HepG2 (cell line): ENCODE results near the gene RAI14. TPM values are rescaled to one million over a fixed set of nuclear protein-coding genes. Genes with fewer than 3 reads are reported as not detected.

Experiments
- ATAC-seq: fragments of 200-7000 bp; cut with Tn5 transposase; 3 replicates; pipeline ENCODE4 v1.9.1; 2020; ENCODE audit warnings: mild to moderate bottlenecking, moderate library complexity
- BruUV-seq: library from RNA; stranded (reverse); fragments of 400-500 nt; replicated peaks from 2 replicates; lab custom pipeline; 2021; lab: Mats Ljungman, UMichigan
- CTCF ChIA-PET: fragments of 300-600 bp; formaldehyde crosslinking; extraction: SDS; loops from one replicate; lab custom pipeline; 2021; ENCODE audit warnings: low total read pairs, inconsistent platforms, low intra/inter-chr PET ratio; lab: Yijun Ruan, JAX
- POLR2A ChIA-PET: fragments of 350-600 bp; sonication (Branson Sonifier 250); formaldehyde crosslinking; loops from one replicate; lab custom pipeline; 2020; ENCODE audit warnings: antibody characterized with exemption, inconsistent platforms; lab: Yijun Ruan, JAX
- DNase-seq: peaks from one replicate; pipeline ENCODE4 v3.0.0-alpha.2; 2015; ENCODE audit warnings: low spot score
- FAIRE-seq: peaks from 3 replicates; lab custom pipeline; 2011; peaks lifted over from hg19 to GRCh38; lab: Jason Lieb, UNC
- H2AFZ ChIP-seq: one replicate; pipeline ENCODE4 v1.6.1; 2011; ENCODE audit warnings: low read length, inconsistent platforms
- H3K27ac ChIP-seq: fragments of 300-600 bp; 3 replicates; pipeline ENCODE4 v1.8.0; 2011; ENCODE audit warnings: mixed run types, mild to moderate bottlenecking, mixed read lengths, low read length, inconsistent platforms; ENCODE audit not compliant: insufficient read depth; ENCODE audit errors: extremely low read length
- H3K27me3 ChIP-seq, 2 experiments: fragments of 200-600 bp in 1 of 2; 2 replicates in 1 of 2; 3 replicates in 1 of 2; pipeline versions ENCODE4 v1.6.0 to v1.8.0; 2011; ENCODE audit warnings: low read length in 2 of 2, mild to moderate bottlenecking in 2 of 2, moderate library complexity in 2 of 2, inconsistent platforms in 1 of 2; ENCODE audit not compliant: insufficient read depth in 2 of 2, control insufficient read depth in 1 of 2
- H3K36me3 ChIP-seq, 2 experiments: fragments of 200-600 bp in 1 of 2; replicated peaks in 1 of 2; 2 replicates in 1 of 2; 3 replicates in 1 of 2; pipeline versions ENCODE4 v1.5.1 to v1.8.0; 2011; ENCODE audit warnings: low read length in 2 of 2, inconsistent platforms in 1 of 2; ENCODE audit not compliant: insufficient read depth in 2 of 2, control insufficient read depth in 1 of 2
- H3K4me1 ChIP-seq: 2 replicates; pipeline ENCODE4 v1.5.1; 2012; ENCODE audit warnings: low read length, inconsistent platforms; ENCODE audit not compliant: insufficient read depth
- H3K4me2 ChIP-seq: 2 replicates; pipeline ENCODE4 v1.6.0; 2011; ENCODE audit warnings: low read depth, low read length, inconsistent platforms
- H3K4me3 ChIP-seq, 3 experiments: fragments of 200-600 bp in 1 of 3; sonication (generic), shearing (Covaris generic) in 1 of 3; replicated peaks in 1 of 3; 2 replicates each; pipeline ENCODE4 v1.5.1; 2011 to 2016; ENCODE audit warnings: low read length in 3 of 3, inconsistent platforms in 2 of 3, low read depth in 2 of 3, mild to moderate bottlenecking in 2 of 3, control low read depth in 1 of 3, mixed read lengths in 1 of 3; ENCODE audit not compliant: insufficient read depth in 1 of 3
- H3K79me2 ChIP-seq: one replicate; pipeline ENCODE4 v1.6.1; 2011; ENCODE audit warnings: low read length, inconsistent platforms; ENCODE audit not compliant: insufficient read depth
- H3K9ac ChIP-seq: 2 replicates; pipeline ENCODE4 v1.6.0; 2011; ENCODE audit warnings: mild to moderate bottlenecking, low read depth, low read length, inconsistent platforms; ENCODE audit not compliant: insufficient read depth
- H3K9me3 ChIP-seq: 2 replicates; pipeline ENCODE4 v1.5.1; 2012; ENCODE audit warnings: mild to moderate bottlenecking, low read length
- H4K20me1 ChIP-seq: 2 replicates; pipeline ENCODE4 v1.6.0; 2011; ENCODE audit warnings: inconsistent platforms, mild to moderate bottlenecking, low read length, moderate library complexity; ENCODE audit not compliant: insufficient read depth
- ARNT ChIP-seq: fragments of 450-650 bp; IDR thresholded peaks from 2 replicates; pipeline ENCODE4 v1.6.1; 2017
- JARID2 ChIP-seq: sonication (generic); formaldehyde crosslinking; IDR thresholded peaks from 2 replicates; pipeline ENCODE4 v1.8.1; 2023; ENCODE audit warnings: missing genetic modification reagents, inconsistent platforms; ENCODE audit not compliant: insufficient replicate concordance
- MATR3 ChIP-seq: sonication (generic); formaldehyde crosslinking; IDR thresholded peaks from 2 replicates; pipeline ENCODE4 v1.4.0; 2020; ENCODE audit warnings: missing genetic modification reagents
- NR1H2 ChIP-seq: sonication (generic); formaldehyde crosslinking; IDR thresholded peaks from 2 replicates; pipeline ENCODE4 v1.8.1; 2022; ENCODE audit warnings: low read depth, missing genetic modification reagents, borderline replicate concordance
- ZNF326 ChIP-seq: sonication (generic); formaldehyde crosslinking; IDR thresholded peaks from 2 replicates; pipeline ENCODE4 v1.4.0; 2020; ENCODE audit warnings: missing genetic modification reagents, borderline replicate concordance
- ZNF839 ChIP-seq: sonication (generic); formaldehyde crosslinking; IDR thresholded peaks from 2 replicates; pipeline ENCODE4 v1.4.0; 2020; ENCODE audit warnings: missing genetic modification reagents, mild to moderate bottlenecking, borderline replicate concordance
- WGBS: methylation state at CpG from one replicate; pipeline ENCODE4 v1.1.6; 2017; ENCODE audit warnings: low lambda C conversion rate; 5-methylcytosine and 5-hydroxymethylcytosine counted together
- in situ Hi-C: cut with HindIII; loops from 2 replicates; pipeline ENCODE4 v1.10.0; 2017; ENCODE audit warnings: low pct_unique_long_range_greater_than_20kb; ENCODE audit not compliant: extremely low pct_ligation_motif_present
- intact Hi-C: fragments of 100-400 bp; cut with micrococcal nuclease; formaldehyde crosslinking; loops from one replicate; pipeline ENCODE4 v1.10.0; 2022; ENCODE audit not compliant: unreplicated experiment
- polyA plus RNA-seq, 8 experiments: library from polyadenylated mRNA; depleted of rRNA in 3 of 8; stranded (reverse) in 7 of 8; unstranded in 1 of 8; fragments of >200 nt; fragmentation: Illumina TruSeq in 4 of 8; extraction: Trizol in 4 of 8; gene quantifications; 2 replicates each; pipeline versions ENCODE4 v1.2.1 to v1.2.3, GENCODE V29; 2011 to 2016; ENCODE audit warnings: low read depth in 4 of 8, missing spikeins in 1 of 8, mixed read lengths in 1 of 8; ENCODE audit not compliant: insufficient read depth in 1 of 8
- total RNA-seq, 5 experiments: library from RNA; depleted of rRNA; stranded (reverse); fragments of >200 nt; fragmentation: Illumina TruSeq; extraction: Trizol; gene quantifications; 2 replicates each; pipeline ENCODE4 v1.2.3, GENCODE V29; 2016; ENCODE audit warnings: low read depth in 1 of 5
- TF ChIP-seq, protein P1 (sequence below): sonication (generic); formaldehyde crosslinking; IDR thresholded peaks from 2 replicates; pipeline ENCODE4 v1.8.1; 2023; ENCODE audit warnings: mild to moderate bottlenecking, moderate library complexity, missing genetic modification reagents
- TF ChIP-seq, protein P2 (sequence below): IDR thresholded peaks from 2 replicates; pipeline ENCODE4 v1.6.1; 2012; ENCODE audit warnings: low read length, improper control_type of control experiment

The RAI14 gene
- total and polyA plus RNA-seq, 2 of the 13 experiments (the other 11 are each of a cell fraction or from before 2014, with no cell fraction given), result 12.6 to 18.2 TPM

DNA sequence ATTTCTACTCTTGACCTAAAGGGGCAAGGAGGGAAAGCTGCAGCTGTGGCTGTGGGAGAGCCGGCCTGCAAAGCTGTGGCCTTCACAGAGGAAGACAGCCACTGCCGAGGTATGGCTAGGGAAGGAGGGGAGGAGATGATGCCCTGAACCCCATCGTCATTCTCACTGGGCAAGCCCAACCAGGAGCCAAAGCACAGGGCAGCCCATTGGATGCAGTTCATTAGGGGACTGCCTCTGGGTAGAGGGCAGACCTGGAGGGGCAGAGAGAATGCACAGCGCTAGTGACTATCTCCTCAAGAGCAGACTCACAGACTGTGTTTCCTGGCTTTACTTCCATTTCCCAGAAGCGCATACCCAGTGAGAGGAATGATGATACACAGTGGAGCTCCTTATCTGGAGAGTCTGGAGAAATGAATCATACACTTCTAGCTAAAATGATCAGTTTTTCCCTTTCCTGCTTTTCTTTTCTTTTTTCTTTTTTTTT is 135.7 kb downstream of the RAI14 start:
- in situ Hi-C loops (no loop called here), intact Hi-C loops (no loop called here)
- TF ChIP-seq, protein P1, sequence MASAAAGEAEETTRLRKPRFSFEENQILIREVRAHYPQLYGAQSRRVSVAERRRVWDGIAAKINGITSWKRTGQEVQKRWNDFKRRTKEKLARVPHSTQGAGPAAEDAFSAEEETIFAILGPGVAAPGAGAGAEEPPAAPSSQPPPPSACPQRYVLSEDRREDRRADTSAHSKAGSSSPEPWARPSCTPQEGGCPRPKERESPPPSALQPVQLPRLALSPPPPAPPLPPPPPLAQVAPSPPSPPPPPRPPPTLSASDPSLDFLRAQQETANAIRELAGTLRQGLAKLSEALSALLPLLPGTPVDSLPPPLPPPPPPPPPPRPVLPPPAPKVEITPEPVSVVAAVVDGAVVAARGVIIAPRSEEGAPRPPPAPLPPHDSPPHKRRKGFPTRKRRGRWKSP (CRISPR knock-in tag), result no peak
- TF ChIP-seq, protein P2, sequence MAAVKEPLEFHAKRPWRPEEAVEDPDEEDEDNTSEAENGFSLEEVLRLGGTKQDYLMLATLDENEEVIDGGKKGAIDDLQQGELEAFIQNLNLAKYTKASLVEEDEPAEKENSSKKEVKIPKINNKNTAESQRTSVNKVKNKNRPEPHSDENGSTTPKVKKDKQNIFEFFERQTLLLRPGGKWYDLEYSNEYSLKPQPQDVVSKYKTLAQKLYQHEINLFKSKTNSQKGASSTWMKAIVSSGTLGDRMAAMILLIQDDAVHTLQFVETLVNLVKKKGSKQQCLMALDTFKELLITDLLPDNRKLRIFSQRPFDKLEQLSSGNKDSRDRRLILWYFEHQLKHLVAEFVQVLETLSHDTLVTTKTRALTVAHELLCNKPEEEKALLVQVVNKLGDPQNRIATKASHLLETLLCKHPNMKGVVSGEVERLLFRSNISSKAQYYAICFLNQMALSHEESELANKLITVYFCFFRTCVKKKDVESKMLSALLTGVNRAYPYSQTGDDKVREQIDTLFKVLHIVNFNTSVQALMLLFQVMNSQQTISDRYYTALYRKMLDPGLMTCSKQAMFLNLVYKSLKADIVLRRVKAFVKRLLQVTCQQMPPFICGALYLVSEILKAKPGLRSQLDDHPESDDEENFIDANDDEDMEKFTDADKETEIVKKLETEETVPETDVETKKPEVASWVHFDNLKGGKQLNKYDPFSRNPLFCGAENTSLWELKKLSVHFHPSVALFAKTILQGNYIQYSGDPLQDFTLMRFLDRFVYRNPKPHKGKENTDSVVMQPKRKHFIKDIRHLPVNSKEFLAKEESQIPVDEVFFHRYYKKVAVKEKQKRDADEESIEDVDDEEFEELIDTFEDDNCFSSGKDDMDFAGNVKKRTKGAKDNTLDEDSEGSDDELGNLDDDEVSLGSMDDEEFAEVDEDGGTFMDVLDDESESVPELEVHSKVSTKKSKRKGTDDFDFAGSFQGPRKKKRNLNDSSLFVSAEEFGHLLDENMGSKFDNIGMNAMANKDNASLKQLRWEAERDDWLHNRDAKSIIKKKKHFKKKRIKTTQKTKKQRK, result no peak
- TF ChIP-seq ZNF326 (CRISPR knock-in tag) (no peak), MATR3 (no peak), ZNF839 (CRISPR knock-in tag) (no peak), NR1H2 (CRISPR knock-in tag) (no peak), ARNT (no peak), JARID2 (CRISPR knock-in tag) (no peak)
- H3K27me3 ChIP-seq, result no peaks in the 10 kb centered on the region
- H3K36me3 ChIP-seq, result peaks cover 0 to 3% of the 10 kb centered on the region in 2 experiments; a peak in 1 of 5 replicates
- ChIA-PET POLR2A (no interaction called here), CTCF (no interaction called here)
- H2AFZ ChIP-seq, result no peak overlapping the region
- peaks cover 5% of the 10 kb centered on the region; the same call in 1 of the 2 replicates for H3K9me3 ChIP-seq
- no peak for ATAC-seq
- no peak overlapping the region for H3K4me3 ChIP-seq
- no peak overlapping the region for H3K4me2 ChIP-seq
- no peaks in the 10 kb centered on the region for H3K4me1 ChIP-seq
- no peaks in the 10 kb centered on the region for H4K20me1 ChIP-seq
- FAIRE-seq, result no peak
- WGBS, result 95% methylated on average over 4 of the region's 5 CpGs
- no peak overlapping the region for H3K27ac ChIP-seq
- BruUV-seq, result no TSS peak
- no peaks in the 10 kb centered on the region for H3K79me2 ChIP-seq
- no peak for DNase-seq
- no peak overlapping the region for H3K9ac ChIP-seq
